Smooth muscle cell of the brain vasculature (primary cell): ENCODE measurements around the gene DGCR2.
"Not testable (repeated sequence)": the region's sequence is repeated elsewhere in the genome, so short reads cannot be mapped to it uniquely, and the experiment has no call there.

Experiments used
- DNase-seq: peaks from one replicate; pipeline ENCODE4 v3.0.0-alpha.2; 2012; ENCODE audit warnings: low read depth, low spot score

The DGCR2 gene

DNA sequence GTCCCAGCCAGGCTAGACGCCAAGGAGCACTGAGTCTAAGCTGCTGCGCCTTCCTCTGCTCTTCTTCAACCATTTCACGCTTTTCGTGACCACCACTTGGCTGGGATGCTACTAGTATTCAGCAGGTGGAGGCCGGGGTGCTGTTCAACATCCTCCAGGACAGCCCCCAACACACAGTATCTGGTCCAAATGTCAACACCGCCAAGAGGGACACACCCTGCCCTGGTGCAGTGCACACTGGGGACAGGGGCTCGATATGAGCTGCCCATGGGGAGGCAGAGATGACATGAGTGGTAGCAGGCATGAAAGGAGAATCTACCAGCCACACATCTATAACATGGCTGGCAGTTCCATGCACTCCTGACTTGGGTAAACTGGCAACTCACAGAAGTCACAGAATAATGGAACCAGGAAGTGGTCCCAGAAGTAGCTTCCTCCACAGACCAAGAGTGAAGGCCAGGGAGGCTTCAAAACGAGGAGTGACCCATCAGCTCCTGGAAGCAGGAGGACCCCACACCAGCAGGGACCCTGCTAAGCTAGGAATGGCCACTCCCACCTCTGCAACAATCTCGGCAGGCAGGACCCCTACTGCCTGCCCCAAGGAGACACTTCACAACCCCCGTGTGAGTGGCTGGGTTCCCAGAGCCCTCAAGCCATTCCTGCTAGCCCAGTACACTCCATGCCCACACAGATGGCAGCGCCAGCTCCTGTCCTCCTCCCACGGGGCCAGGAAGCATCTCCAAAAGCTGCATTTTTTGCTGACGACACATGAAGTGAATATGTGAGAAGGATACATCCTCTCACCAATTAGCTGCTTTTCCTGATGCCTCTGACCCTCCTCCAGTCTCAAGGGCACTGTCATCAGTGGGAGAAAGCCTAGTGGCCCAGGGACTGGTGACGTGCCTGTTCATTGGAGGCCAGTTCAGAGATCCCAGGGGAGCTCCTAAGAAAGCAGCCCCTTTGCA is 78.8 kb downstream of the DGCR2 start:
- DNase-seq, result no peak

DNA sequence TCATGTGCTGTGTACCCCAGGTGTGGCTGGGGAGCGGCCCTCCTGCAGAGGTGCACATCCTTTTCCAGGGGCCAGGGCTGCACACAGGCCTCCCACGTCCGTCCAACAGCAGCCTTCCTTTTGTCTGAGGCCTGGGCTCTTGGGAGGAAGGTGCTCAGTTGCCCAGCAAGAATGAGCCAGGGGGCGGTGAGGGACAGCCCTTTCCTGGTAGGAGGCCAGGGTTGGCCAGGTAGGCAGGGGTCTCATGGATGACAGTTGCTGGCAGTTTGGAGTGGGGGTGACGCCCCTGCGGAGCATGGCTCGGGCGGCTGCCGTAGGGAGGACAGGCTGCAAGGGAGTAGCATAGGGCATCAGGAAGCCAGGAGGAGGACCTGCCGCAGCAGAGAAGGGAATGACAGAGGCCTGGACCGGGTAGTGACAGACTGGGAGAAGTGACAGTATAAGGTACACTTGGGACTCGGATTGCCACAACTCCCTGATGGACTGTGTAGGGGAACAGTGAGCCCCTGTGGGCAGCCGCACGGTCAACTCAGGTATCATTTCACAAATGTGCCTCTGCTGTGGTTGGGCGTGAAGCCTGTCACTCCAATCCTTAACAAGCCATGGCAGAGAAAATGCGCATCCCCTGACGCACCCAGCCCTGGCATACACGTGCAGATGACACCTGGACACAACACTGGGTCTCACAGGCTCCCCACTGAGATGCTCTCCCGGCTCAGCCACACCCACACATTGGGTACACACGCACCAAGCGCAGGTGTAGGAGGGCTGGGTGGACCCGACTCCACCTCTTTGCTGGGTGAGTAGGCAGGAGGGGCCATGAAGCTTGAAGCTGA is 79.7 kb downstream of the DGCR2 start:
- DNase-seq, result no peak

DNA sequence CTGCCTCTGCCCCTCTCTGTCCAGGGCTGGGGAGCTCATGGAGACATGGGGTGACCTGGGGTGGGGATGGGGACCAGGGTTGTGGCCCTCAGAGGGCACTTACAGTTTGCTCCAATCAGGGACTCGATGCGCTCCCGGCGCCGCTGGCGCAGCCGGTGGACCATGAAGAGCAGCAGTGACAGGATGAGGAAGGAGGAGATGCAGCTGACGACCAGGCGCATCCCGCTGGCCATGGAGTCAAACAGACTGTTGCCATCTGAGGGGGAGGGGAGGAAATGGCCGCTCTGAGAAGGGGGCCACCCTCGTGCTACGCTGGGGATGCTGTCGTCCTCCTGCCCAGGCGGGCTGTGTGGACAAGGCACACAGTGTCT is 80.5 kb downstream of the DGCR2 start:
- DNase-seq, result no peak

DNA sequence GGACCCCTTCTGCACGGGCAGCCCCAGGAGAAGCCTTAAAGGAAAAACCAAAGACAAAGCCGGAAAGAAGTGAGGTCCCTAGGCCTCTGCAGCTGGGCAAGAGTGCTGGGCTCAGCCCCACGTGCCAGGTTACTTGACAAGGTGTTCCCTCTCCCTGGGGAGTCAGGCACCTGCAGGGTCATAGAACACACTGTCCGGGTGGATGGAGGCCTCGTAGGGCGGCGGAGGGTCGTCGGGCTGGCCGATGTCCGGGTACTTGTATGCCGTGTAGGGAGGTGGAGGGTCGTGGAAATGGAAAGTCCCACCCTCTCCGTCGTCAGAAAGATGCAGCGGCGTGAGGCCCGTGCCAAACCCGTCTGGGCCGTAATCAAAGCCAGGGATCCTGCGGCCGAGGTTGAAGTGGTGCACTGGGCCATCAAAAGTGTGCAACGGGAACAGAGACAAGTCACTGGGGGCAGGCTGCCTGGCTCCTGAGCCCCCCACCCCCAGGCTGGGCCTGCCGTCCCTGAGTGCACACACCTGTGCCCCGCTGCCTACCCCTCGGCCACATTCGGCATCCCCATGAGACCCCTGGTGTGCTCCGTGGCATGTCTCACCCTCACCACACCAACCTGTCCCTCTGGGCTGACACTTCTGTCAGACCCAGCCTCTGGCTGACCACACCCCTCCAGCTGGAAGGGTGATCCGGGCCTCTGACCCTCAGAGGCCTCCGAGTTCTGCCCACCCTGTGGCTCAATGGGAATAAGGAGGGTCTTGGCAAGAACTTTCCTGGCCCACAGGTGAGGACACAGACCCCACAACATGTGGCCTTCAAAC is 81.1 kb downstream of the DGCR2 start:
- DNase-seq, result no peak

DNA sequence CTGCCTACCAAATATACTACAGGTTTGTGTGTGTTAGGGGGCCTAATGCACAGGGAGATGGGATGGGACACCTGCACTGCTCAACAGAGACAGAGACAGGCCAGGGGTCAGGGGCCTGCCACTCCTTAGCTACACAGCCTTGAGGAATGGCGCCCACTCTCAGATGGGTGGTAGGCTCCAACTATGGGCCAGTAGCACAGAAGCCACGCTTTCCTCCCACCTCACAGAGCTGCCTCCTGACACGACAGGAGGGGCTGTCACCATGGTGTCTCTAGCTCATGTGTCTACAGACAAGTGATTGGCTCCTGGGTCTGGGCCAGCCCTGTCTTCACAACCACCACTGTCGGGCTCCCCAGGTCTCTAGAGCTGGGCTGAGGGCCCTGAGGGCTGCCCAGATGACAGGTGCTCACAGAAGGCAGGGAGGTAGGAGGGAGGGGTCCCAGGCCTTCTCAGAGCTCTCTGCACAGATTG is 81.8 kb downstream of the DGCR2 start:
- no peak for DNase-seq

DNA sequence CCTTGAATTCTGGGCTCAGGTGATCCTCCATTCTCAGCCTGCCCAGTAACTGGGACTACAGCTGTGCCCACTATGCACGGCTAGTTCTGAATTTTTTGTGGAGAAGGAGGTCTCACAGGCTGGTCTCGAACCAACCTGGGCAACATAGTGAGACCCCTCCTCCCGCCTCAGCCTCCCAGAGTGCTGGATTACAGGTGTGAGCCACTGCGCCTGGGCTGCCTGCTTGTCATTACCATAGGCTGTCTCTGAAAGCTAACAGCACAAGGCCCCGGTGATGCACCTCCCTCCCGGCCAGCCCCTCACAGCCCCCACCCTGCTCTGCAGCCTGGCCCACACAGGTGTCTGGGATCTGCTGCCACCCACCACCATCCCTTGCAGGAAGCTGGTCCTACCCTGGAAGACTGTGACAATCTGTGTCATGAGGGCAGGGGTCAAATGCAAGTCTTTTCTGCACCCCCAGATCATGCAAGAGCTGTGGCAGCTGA is 82.4 kb downstream of the DGCR2 start:
- DNase-seq, result no peak

DNA sequence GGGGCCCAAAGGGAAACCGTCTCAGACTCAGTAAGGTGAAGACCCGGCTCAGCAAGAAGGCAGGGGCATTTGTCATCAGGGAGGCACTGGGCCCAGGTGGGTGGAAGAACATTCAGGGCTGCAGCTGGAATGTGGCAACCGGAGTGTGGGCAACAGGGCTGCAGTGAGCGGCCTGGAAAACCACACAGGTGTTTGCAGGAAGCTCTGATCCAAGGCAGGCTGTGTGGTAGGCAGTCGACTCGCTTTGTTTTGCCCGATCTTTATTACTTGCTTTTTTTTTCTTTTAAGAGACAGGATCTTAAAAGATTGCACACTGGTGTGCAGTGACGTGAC is 82.8 kb downstream of the DGCR2 start:
- DNase-seq, result no peak

DNA sequence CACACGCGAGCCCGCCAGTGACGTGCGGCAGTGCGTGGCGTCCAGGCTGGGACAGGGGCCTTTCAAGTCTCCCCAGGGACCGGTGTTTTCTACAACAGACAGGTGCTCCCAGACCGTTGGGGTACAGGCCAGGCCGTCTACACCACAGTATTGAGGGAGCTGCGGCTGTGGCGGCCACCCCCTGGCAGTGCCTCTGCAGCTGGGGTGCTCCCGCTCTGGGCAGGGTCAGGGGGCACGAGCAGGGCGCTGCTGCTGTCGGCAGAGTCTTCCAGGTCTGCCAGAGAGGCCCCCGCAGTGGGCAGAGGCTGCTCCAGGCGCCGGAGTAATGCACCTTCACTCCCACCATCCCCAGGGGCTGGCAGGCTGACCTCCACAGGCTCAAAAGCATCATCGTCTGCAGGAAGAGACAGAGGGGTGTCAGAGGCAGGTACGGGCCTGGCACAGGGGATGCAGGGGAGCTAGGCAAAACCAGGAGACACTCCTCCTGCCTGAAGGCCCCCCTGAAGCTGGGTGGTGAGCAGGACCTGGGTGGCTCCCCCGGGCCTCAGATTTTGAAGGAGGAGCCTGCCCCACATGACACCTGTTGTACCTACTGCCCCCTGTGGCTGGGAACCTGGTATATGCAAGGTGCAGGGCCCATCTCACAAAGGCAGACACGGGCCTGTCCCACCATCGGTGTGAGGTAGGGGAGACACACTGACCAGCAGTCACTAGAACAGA is 83.3 kb downstream of the DGCR2 start:
- no peak for DNase-seq

DNA sequence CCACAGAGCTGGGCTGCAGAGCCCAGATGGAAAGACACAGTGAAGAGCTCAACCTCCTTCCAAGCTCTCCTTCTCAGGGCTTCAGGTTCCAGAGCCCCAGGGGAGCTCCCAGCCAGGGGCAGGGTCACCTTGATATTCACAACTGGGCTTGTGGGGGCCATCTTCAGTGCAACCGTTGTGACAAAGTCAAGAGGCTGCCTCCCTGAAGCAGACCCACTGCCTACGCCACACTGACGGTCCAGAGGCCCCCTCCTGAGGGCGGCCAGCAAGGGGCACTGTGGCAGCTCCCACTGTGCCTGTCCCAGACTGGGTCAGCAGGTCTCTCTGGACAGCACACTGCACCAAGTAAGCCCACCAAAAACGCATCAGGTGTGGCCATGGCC is 84.1 kb downstream of the DGCR2 start:
- no peak for DNase-seq

DNA sequence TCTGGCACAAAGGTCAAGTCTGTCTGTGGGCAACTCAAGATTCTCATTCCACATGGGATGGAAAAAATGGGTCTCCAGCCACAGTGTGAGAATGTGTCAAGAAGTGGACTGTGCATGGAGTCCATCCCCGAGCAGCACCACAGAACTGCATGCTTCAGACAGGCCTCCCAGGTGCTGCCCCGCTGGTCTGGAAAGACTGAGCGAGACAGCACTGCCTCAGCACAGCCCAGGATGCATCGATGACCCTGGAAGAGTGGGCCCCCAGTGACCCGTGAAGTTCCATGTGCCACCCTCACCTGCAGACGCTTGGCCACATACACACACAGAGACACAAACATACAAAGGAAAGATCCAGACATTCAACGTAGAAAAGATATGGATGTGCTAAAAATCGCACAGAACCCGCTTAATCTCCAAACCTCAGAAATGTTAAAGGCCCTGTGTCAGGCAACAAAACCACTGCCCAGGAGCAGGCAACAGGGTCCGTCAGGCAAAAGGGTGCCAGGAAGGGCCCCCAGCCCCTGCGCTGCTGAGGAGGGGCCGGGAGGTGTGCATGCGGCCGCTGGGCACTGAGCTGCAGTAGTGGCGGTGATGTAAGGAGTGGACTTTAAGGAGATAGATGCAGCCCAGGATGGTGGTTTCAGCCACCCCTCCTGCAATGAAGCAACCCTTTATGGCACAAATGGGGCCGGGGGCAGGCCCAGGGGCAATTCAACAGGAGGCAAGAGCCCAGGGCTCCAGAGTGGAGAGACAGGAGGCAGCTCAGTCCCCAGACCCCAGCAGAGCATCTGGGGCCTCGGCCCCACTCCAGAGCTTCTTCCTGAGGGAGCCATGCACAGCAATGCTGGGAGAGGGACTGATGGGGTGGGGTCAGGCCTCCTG is 84.7 kb downstream of the DGCR2 start:
- DNase-seq, result no peak

DNA sequence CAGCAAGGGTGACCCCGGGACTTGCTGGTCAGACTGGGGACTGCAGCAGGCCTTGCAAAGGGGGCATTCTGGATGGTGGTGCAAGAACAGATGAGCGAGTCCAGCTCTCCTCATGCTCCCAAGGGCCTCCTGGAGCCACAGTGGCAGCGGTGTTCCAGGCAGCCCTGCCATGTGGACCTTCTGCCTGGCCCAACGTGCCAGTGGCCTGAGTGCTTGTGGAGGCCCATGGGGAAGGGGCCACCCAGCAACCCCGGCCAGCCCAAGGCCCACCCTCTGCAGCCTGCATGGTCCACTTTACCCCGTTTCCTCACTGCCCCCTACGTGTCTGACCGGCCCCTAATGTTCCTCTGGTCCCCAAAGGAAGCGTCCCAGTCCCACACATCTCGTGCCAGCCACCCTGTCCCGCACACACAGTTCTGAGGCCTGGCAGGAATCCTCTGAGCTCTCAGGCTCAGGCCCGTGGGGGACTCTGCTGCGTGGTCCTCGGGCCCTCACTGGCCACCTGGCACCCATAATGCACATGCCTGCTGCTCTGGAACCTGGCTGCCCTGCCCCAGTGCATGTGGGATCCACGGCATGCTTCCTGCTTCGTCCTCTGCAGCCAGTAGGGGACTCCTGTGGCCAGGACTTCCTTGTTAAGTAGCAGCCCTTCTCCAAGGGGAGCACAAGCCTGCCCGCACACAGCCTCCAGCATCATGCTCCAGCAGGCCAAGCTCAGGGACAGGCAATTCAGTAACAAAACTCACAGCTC is 85.5 kb downstream of the DGCR2 start:
- DNase-seq, result no peak

DNA sequence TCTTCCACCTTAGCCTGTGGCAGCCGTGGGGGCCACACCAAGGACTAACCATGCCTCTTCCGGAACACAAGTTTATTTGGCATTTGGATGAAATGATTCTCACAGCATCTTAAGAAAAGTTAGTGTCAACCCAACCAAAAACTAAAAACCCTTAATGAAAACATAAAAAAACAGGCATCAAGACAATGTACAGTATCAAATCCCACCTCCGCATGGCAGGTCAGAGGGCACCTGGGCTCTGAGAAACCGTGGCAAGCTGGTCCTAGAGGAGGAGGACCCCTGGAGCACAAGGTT is 86.0 kb downstream of the DGCR2 start:
- DNase-seq, result no peak

DNA sequence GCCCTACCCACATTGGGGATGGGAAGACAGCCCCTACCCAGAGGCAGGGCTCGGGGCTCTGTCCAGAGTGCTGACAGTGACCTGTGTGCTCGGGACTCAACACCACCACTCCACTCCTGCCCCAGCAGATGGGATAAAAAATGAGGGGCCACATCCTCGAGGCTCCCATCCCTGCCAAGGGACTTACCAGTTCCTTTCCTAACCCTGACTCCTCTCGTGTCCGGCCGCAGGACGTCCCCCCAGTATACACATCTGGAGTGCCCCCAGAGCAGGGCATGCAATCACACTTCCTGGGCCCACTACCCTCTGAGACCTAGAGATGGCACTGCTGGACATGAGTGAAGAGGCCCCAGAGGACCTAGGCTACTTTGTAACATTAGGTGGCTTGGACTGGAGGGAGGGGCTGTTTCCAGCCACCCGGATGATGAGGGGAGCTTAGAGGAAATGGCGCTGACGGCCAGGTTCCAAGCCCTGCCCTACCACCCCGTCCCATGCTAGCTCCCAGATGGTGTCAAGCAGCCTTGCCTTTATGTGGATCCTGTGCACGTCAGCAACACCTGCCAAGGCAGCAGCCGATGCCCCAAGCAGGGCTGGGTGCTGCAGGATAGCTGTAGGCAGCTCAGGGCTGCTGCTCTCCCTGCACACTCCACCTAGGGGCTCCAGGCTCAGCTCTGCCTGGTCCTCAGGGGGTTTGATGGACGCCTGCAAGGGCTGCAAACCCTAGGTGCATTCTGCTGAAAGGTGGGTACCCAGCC is 86.6 kb downstream of the DGCR2 start:
- no peak for DNase-seq

DNA sequence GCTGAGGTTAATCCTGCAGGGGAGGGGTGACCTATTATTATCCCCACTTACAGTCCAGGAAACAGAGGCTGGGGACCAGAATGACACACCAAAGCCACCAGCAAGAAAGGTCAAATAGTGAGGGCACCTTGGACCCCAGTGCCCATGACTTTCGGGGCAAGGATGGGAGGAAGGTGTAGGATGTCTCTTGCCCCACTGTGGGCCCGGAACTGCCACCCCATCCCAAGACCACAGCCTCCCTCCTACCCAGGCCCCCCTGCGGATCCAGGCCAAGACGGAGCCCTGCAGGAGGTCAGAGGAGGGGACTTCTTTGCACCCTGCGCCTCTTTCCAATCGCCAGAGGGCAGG is 87.1 kb downstream of the DGCR2 start:
- not testable (repeated sequence) for DNase-seq

DNA sequence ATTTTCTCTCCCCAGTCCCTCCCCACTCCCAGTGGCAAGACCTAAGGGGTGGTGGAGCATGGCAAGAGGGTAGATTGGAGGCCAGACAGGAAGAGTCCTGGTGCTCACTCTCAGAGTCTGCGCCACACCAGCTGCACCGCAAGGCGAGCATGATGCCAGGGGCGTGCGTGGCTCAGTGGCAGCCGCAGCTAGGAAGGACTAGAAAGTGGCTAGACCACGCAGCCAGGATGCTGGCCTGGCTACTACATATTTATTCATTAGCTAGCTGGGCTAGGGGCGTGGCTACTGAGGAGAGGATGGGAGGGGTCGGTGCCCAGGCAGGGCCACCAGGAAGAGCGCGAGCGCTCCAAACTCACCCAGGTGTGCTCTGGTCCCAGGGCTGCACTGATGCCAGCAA is 87.5 kb downstream of the DGCR2 start:
- DNase-seq, result not testable (repeated sequence)

DNA sequence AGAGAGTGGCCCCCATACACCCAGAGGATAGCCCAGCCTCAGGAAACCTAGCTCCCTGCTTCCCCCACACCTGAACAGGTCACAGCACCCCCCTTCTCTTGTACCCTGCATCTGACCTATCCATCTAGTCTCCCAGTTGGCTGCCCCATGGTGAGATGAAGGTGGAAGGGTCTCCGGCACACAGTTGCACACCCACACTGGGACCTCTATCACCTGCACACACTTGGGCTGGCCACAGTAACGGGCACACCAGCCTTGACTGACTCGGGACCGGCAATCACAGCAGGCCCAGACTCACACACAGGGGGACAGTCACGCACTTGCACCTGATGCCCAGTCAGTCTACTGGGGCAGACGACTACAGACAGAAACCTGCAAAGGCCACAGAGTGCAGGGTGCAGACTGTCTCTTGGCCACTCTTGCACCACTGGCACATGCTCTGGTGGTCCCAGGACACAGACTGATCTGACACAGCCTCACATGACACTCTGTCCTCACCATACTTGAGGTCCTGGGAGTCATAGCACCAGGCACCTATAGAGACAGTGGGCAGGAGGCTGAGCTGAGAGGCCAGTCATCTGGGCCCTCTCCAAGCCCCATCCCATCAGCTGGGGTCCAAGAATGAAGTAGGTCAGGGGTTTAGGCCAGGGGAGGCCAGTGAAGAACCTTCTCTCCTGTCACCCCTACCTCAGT is 88.0 kb downstream of the DGCR2 start:
- not testable (repeated sequence) for DNase-seq

DNA sequence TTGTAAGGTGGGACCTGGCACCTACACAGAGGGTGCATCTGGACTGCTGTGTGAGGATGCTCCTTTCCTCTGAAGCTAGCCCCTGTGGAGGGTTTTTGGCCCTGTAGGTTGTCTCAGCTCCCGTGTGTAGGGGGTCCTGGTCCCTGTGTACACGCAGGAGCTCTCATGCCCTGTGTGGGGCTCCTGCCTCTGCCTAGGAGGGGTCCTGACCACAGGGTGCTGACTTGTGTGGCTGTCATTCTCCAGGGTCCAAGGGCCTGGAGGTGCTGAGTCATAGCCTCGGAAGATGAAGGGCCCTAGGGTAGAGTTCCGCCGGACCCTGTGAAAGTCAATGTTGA is 88.7 kb downstream of the DGCR2 start:
- DNase-seq, result not testable (repeated sequence)

DNA sequence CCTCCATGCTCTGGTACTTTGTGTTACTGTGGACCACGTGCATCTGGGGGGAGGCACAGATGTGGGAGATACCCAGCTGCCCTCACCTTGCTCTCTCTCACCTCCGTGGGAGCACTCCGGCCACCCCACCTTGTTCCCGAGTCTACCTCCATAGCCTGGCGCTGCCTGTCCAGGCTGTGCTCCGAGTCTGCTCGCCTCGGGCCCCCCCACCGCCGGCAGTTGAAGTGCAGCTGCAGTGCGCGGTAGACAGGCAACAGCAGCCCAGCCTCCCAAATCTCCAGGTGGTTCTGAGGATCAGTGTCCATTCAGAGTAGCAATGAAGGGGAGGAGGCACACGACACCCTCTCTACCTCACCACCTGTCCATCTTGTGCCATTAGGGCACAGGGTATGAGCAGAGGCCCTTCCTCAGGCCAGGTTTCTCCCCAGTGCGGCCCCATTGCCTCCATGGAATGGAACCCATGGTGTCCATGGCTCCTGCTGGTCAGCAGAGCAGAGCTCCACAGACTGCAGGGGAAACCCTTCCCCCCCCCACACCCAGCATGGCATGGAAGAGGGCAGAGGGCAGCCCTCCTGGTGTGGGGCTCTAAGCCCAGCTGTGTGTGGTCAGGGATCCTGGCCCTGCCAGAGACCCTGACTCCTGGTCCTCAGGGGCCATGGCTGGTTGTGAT is 89.2 kb downstream of the DGCR2 start:
- not testable (repeated sequence) for DNase-seq
